ENCODE measurements around the gene LNX2. TPM values are rescaled to one million over a fixed set of nuclear protein-coding genes. Genes with fewer than 3 reads are reported as not detected.

Gene LNX2
- total RNA-seq, 1 donor from 2014 or later: 29.2 TPM

DNA sequence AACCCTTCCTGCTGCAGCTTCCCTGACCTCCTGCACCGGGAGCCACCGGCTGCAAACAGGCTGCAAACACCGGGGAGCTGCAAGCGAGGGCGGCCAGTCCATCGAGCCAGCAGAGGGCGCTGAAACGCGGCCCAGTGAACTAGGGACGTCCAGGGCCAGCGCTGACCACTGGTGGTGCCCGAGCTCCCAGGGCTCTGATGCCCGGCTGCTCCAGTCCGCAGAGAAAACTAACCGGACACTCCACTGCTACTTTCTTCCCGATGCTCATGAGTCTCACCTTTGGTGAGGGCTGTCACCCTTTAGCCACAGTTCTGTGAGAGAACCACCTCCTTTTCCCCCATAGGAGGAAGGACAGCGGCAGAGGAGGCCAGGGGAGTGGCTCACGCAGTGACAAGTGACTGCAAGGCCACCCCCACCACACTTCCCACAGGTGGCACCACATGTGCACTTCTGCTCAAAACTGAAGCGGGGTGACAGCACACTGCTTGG is 87.1 kb downstream of the LNX2 start:
- TF ChIP-seq, protein P1, sequence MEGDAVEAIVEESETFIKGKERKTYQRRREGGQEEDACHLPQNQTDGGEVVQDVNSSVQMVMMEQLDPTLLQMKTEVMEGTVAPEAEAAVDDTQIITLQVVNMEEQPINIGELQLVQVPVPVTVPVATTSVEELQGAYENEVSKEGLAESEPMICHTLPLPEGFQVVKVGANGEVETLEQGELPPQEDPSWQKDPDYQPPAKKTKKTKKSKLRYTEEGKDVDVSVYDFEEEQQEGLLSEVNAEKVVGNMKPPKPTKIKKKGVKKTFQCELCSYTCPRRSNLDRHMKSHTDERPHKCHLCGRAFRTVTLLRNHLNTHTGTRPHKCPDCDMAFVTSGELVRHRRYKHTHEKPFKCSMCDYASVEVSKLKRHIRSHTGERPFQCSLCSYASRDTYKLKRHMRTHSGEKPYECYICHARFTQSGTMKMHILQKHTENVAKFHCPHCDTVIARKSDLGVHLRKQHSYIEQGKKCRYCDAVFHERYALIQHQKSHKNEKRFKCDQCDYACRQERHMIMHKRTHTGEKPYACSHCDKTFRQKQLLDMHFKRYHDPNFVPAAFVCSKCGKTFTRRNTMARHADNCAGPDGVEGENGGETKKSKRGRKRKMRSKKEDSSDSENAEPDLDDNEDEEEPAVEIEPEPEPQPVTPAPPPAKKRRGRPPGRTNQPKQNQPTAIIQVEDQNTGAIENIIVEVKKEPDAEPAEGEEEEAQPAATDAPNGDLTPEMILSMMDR (IDR thresholded peaks at IDR 0.05; ENCODE audit: insufficient read depth, low read length, severe bottlenecking): peak; percentile 98
- H3K4me3 ChIP-seq (ENCODE audit: low read depth, low read length): no peak overlapping the region
- FAIRE-seq: no peak

DNA sequence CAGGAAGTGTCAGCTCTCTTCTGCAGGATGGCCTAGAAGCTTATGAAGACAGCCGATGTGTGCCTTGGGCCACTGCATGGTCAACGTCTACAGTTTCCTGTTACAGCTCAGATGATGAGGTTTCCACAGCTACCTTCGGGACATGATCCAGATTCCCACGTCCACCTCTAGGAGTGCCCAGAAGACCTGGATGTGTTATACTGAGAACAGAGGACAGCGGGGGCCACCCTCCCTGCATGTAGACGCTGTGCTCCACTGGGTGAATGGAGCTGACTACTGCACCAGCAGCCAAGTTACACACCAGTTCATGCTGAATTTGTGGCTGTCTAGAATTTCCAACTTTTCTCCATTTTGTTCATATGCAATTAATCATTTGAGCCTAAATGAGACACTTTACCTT is 91.4 kb downstream of the LNX2 start:
- Histone ChIP-seq H3K4me3 (ENCODE audit: low read depth, low read length) (no peak overlapping the region), H3K27me3 (ENCODE audit: control insufficient read depth, insufficient read depth, low read length) (no peaks in the 10 kb centered on the region), H3K36me3 (ENCODE audit: control insufficient read depth, insufficient read depth, low read length) (no peaks in the 10 kb centered on the region)
- DNase-seq (ENCODE audit: low read depth) (no peak), FAIRE-seq (no peak)
- TF ChIP-seq, protein P1 (IDR thresholded peaks at IDR 0.05; ENCODE audit: insufficient read depth, low read length, severe bottlenecking): no peak

More for the DNA sequence above, 87.1 kb downstream of the LNX2 start:
- H3K36me3 ChIP-seq (ENCODE audit: control insufficient read depth, insufficient read depth, low read length): no peaks in the 10 kb centered on the region
- H3K27me3 ChIP-seq (ENCODE audit: control insufficient read depth, insufficient read depth, low read length): no peaks in the 10 kb centered on the region
- DNase-seq (ENCODE audit: low read depth): peak; percentile 23

DNA sequence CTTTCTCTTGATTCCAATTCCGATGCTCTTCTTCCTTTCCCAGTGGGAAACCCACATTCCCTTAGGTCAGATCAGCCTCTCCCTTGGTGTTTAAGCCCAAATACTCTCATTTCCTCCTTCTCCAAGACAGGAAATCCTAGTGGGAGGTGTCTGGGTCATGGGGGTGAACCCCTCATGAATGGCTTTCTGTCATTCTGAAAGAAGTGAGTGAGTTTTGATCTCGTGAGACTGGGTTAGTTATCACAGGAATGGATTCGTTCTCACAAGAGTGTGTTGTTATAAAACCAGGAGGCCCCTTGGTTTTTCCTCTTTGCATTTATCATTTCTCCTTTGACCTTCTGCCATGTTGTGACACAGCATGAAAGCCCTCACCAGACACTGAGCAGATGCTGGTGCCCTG is 93.8 kb downstream of the LNX2 start:
- Histone ChIP-seq H3K4me3 (ENCODE audit: low read depth, low read length) (no peak overlapping the region), H3K36me3 (ENCODE audit: control insufficient read depth, insufficient read depth, low read length) (no peaks in the 10 kb centered on the region), H3K27me3 (ENCODE audit: control insufficient read depth, insufficient read depth, low read length) (no peaks in the 10 kb centered on the region)
- no peak for FAIRE-seq
- DNase-seq (ENCODE audit: low read depth): no peak
- TF ChIP-seq, protein P1 (IDR thresholded peaks at IDR 0.05; ENCODE audit: insufficient read depth, low read length, severe bottlenecking): no peak

DNA sequence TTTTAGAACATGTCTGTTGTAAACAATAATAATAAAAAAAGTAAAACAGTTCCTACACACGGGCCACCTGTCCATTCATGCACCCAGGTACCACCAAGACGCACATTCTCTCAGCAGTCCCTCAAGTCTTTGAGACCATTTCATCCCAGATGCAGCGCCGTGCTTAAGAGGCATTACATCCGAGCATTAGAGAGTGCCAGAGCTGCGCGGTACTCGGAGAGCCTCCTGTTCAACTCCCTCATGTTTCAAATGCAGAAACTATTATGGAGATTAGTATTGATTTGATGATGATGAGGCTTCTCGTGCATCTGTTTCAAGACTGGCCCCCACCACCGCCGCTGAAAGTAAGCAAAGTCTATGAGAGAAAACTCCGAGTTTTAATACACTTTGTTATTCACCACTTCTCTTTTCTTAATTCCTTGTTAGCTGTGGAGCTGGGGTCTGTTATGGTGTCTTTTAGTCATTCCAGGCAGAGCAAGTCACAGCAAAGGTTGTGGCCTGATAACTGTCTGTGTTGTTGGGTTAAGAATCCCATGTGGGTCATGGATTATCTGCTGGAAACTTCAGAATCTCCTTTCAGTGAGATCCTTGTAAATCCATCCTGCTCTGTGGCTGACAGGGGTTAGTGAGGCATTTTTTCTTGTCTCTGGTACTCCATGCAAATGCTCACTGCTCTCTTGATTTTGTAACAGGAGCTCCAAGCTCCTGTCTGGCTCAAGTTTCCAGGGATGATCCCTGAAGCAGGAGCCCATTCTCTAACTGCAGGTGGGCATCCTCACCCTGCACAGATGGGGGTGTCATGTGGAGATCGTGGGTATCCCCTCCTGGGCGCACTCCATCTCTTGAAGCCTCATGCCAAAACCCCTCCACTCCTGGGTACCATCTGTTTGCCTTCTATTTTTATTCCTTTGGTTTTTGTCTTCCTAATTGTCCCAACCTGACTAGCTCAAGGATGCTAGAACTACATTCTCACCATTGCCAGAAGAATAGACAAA is 95.1 kb downstream of the LNX2 start:
- Histone ChIP-seq H3K36me3 (ENCODE audit: control insufficient read depth, insufficient read depth, low read length) (no peaks in the 10 kb centered on the region), H3K27me3 (ENCODE audit: control insufficient read depth, insufficient read depth, low read length) (no peaks in the 10 kb centered on the region), H3K4me3 (ENCODE audit: low read depth, low read length) (no peak overlapping the region)
- FAIRE-seq: peak; percentile 62
- TF ChIP-seq, protein P1 (IDR thresholded peaks at IDR 0.05; ENCODE audit: insufficient read depth, low read length, severe bottlenecking): no peak
- no peak for DNase-seq (ENCODE audit: low read depth)

DNA sequence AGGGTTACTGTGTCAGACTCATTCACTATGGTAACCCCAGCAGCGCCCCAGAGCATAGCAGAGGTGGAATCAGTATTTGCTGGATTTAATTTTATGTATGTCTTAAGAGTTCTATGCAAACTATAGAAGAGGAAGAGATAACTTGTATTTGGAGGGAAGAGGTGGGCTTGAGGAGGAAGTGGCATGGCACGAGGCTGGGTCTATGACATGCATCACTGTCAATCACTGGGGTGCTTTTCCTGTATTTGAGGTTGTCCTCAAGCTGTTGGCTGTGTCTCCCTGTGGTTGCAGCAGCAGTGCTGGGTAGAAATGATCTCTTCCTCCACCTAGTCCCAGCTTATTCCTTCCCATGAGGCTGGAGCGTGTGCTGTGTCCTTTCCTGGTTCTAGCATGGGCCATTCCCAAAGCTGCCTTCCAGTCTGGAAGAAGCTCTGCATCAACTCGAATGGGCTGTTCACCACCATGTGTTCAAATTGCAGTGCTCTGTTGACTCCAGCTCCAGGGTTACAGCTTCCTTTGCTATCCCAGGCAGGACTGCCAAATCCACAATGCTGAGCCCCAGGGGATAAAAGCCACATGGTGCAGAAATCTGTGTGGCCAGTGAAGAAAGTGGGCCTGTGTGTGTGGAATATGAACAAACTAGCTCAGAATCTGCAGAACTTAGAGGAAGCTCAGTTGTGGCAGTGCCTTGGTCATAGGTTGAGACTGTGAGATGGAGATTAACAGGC is 96.8 kb downstream of the LNX2 start:
- H3K27me3 ChIP-seq (ENCODE audit: control insufficient read depth, insufficient read depth, low read length): no peaks in the 10 kb centered on the region
- FAIRE-seq: no peak

More for the DNA sequence above, 96.8 kb downstream of the LNX2 start:
- no peak for DNase-seq (ENCODE audit: low read depth)
- TF ChIP-seq, protein P1 (IDR thresholded peaks at IDR 0.05; ENCODE audit: insufficient read depth, low read length, severe bottlenecking): no peak
- H3K36me3 ChIP-seq (ENCODE audit: control insufficient read depth, insufficient read depth, low read length): no peaks in the 10 kb centered on the region
- H3K4me3 ChIP-seq (ENCODE audit: low read depth, low read length): no peak overlapping the region
